ENCODE measurements around the gene MDC1.

MDC1 gene

GRCh38 chr6:30689022-30689865 is 27.8 kb downstream of the MDC1 start:
- Mint-ChIP-seq H3K27me3 (no peaks in the 10 kb centered on the region), H3K27ac (peak overlapping the region; percentile 96 to 98), H3K36me3 (ENCODE audit: insufficient read depth) (peaks cover 19% of the 10 kb centered on the region), H3K4me3 (peak overlapping the region; percentile 76 to 97), H3K4me1 (ENCODE audit: low read depth in 2 of 2) (peaks cover 41 to 57% of the 10 kb centered on the region in 2 donors), H3K9me3 (no peaks in the 10 kb centered on the region)
- DNase-seq, result no peak
- ATAC-seq (replicated peaks), result no peak

GRCh38 chr6:30688569-30688968 is 28.5 kb downstream of the MDC1 start:
- Mint-ChIP-seq H3K4me3 (peak overlapping the region; percentile 87 to 97), H3K4me1 (ENCODE audit: low read depth in 2 of 2) (peaks cover 41 to 61% of the 10 kb centered on the region in 2 donors), H3K36me3 (ENCODE audit: insufficient read depth) (peaks cover 18% of the 10 kb centered on the region), H3K27ac (peak overlapping the region; percentile 96 to 98), H3K9me3 (no peaks in the 10 kb centered on the region), H3K27me3 (no peaks in the 10 kb centered on the region)
- DNase-seq (no peak), ATAC-seq (replicated peaks) (no peak)

GRCh38 chr6:30687659-30688431 is 29.2 kb downstream of the MDC1 start:
- no peak for DNase-seq
- no peak for ATAC-seq (replicated peaks)
- Mint-ChIP-seq H3K4me3 (peak overlapping the region; percentile 87 to 97), H3K27ac (peak overlapping the region; percentile 96 to 98), H3K36me3 (ENCODE audit: insufficient read depth) (peaks cover 24% of the 10 kb centered on the region), H3K9me3 (no peaks in the 10 kb centered on the region), H3K27me3 (no peaks in the 10 kb centered on the region), H3K4me1 (ENCODE audit: low read depth in 2 of 2) (peaks cover 44 to 63% of the 10 kb centered on the region in 2 donors)

- peak; percentile 19 for ATAC-seq (replicated peaks)
- Mint-ChIP-seq H3K4me1 (ENCODE audit: low read depth in 2 of 2) (peaks cover 49 to 71% of the 10 kb centered on the region in 2 donors), H3K36me3 (ENCODE audit: insufficient read depth) (peaks cover 29% of the 10 kb centered on the region), H3K9me3 (no peaks in the 10 kb centered on the region), H3K27ac (peak overlapping the region; percentile 96 to 98), H3K4me3 (peak overlapping the region; percentile 87 to 97), H3K27me3 (no peaks in the 10 kb centered on the region)
- peak; percentile 48 to 49 (median 48) for DNase-seq
Observed at GRCh38 chr6:30686908-30687658, 30.0 kb downstream of the MDC1 start.

GRCh38 chr6:30686009-30686907 is 30.8 kb downstream of the MDC1 start, which contains the start of gene PPP1R18:
PPP1R18 (minus strand) TSS chr6:30686645; CDS start chr6:30686018, 627 bp downstream.
- Mint-ChIP-seq H3K27ac (peak within 1 kb of the TSS; percentile 96 to 98), H3K36me3 (ENCODE audit: insufficient read depth) (peaks cover 37% of the 10 kb centered on the region), H3K4me3 (peak within 1 kb of the TSS; percentile 87 to 97), H3K27me3 (no peaks in the 10 kb centered on the region), H3K9me3 (no peaks in the 10 kb centered on the region), H3K4me1 (ENCODE audit: low read depth in 2 of 2) (peaks cover 54 to 76% of the 10 kb centered on the region in 2 donors)
- ATAC-seq (replicated peaks) (peak; percentile 55), DNase-seq (peak; percentile 63 to 70 (median 64))

GRCh38 chr6:30685157-30686008 is 31.7 kb downstream of the MDC1 start:
- H3K4me3 Mint-ChIP-seq, result peak overlapping the region; percentile 87 to 97
- H3K27me3 Mint-ChIP-seq, result no peaks in the 10 kb centered on the region
- peaks cover 43% of the 10 kb centered on the region for H3K36me3 Mint-ChIP-seq (ENCODE audit: insufficient read depth)
- H3K27ac Mint-ChIP-seq, result peak overlapping the region; percentile 96 to 98
- no peaks in the 10 kb centered on the region for H3K9me3 Mint-ChIP-seq
- DNase-seq (no peak), ATAC-seq (replicated peaks) (no peak)
- peaks cover 58 to 76% of the 10 kb centered on the region in 2 donors for H3K4me1 Mint-ChIP-seq (ENCODE audit: low read depth in 2 of 2)

GRCh38 chr6:30684386-30685156 is 32.5 kb downstream of the MDC1 start:
- peak overlapping the region; percentile 87 to 97 for H3K4me3 Mint-ChIP-seq
- peak overlapping the region; percentile 96 to 98 for H3K27ac Mint-ChIP-seq
- H3K36me3 Mint-ChIP-seq (ENCODE audit: insufficient read depth), result peaks cover 49% of the 10 kb centered on the region
- H3K4me1 Mint-ChIP-seq (ENCODE audit: low read depth in 2 of 2), result peaks cover 58 to 76% of the 10 kb centered on the region in 2 donors
- ATAC-seq (replicated peaks), result no peak
- no peaks in the 10 kb centered on the region for H3K9me3 Mint-ChIP-seq
- peak in 1 of 3 experiments; percentile 23 for DNase-seq
- no peaks in the 10 kb centered on the region for H3K27me3 Mint-ChIP-seq

- Mint-ChIP-seq H3K36me3 (ENCODE audit: insufficient read depth) (peaks cover 55% of the 10 kb centered on the region), H3K4me3 (peak overlapping the region; percentile 87 to 97), H3K27me3 (no peaks in the 10 kb centered on the region), H3K27ac (peak overlapping the region; percentile 96 to 98), H3K4me1 (ENCODE audit: low read depth in 2 of 2) (peaks cover 57 to 75% of the 10 kb centered on the region in 2 donors), H3K9me3 (no peaks in the 10 kb centered on the region)
- DNase-seq (no peak), ATAC-seq (replicated peaks) (no peak)
Observed at GRCh38 chr6:30683980-30684338, 33.1 kb downstream of the MDC1 start.

GRCh38 chr6:30683183-30683979 is 33.7 kb downstream of the MDC1 start:
- Mint-ChIP-seq H3K4me1 (ENCODE audit: low read depth in 2 of 2) (peaks cover 54 to 71% of the 10 kb centered on the region in 2 donors), H3K36me3 (ENCODE audit: insufficient read depth) (peaks cover 61% of the 10 kb centered on the region), H3K27me3 (no peaks in the 10 kb centered on the region), H3K27ac (peak overlapping the region; percentile 96 to 98), H3K4me3 (peak overlapping the region; percentile 87 to 97), H3K9me3 (no peaks in the 10 kb centered on the region)
- ATAC-seq (replicated peaks) (no peak), DNase-seq (no peak)

- Mint-ChIP-seq H3K4me3 (peak overlapping the region; percentile 87 to 97), H3K27me3 (no peaks in the 10 kb centered on the region), H3K36me3 (ENCODE audit: insufficient read depth) (peaks cover 70% of the 10 kb centered on the region), H3K4me1 (ENCODE audit: low read depth in 2 of 2) (peaks cover 46 to 62% of the 10 kb centered on the region in 2 donors), H3K27ac (peak overlapping the region; percentile 96 to 98), H3K9me3 (no peaks in the 10 kb centered on the region)
- ATAC-seq (replicated peaks) (peak; percentile 77), DNase-seq (peak; percentile 82 to 85 (median 85))
Observed at GRCh38 chr6:30682143-30683117, 34.7 kb downstream of the MDC1 start.
